ENCODE measurements around the gene AMY1A.
"Not testable (repeated sequence)": the region's sequence is repeated elsewhere in the genome, so short reads cannot be mapped to it uniquely, and the experiment has no call there.

Gene AMY1A

GRCh38 chr1:103655460-103655859 lies at the start of gene AMY1A:
TSS of gene AMY1A (plus strand) at chr1:103655760. CDS start at chr1:103656331, 571 bp downstream.
- DNase-seq (ENCODE audit: low spot score) = not testable (repeated sequence)

- no peak for DNase-seq (ENCODE audit: low spot score)
Measured at GRCh38 chr1:103616362-103616761, 39.2 kb upstream of the AMY1A start.

GRCh38 chr1:103616994-103617477 lies 38.5 kb upstream of the AMY1A start, which contains the start of gene AMY2A:
TSS of gene AMY2A (plus strand) at chr1:103617427. CDS start at chr1:103617441, 14 bp downstream.
- not testable (repeated sequence) for DNase-seq (ENCODE audit: low spot score)

- DNase-seq (ENCODE audit: low spot score) = not testable (repeated sequence)
Measured at GRCh38 chr1:103627436-103627835, 28.1 kb upstream of the AMY1A start.

- DNase-seq (ENCODE audit: low spot score) = not testable (repeated sequence)
Measured at GRCh38 chr1:103641194-103641593, 14.4 kb upstream of the AMY1A start.

- DNase-seq (ENCODE audit: low spot score) = not testable (repeated sequence)
Measured at GRCh38 chr1:103643908-103644307, 11.7 kb upstream of the AMY1A start.

GRCh38 chr1:103650305-103650704 lies 5.3 kb upstream of the AMY1A start:
- not testable (repeated sequence) for DNase-seq (ENCODE audit: low spot score)

GRCh38 chr1:103650889-103651288 lies 4.7 kb upstream of the AMY1A start:
- DNase-seq (ENCODE audit: low spot score) = not testable (repeated sequence)

GRCh38 chr1:103654133-103654532 lies 1.4 kb upstream of the AMY1A start:
- DNase-seq (ENCODE audit: low spot score) = not testable (repeated sequence)

GRCh38 chr1:103676335-103676734 lies 20.8 kb downstream of the AMY1A start:
- DNase-seq (ENCODE audit: low spot score) = not testable (repeated sequence)

- not testable (repeated sequence) for DNase-seq (ENCODE audit: low spot score)
Measured at GRCh38 chr1:103696110-103696509, 40.5 kb downstream of the AMY1A start, which contains the start of gene AMY1B. TSS of gene AMY1B (minus strand) at chr1:103696210. CDS start at chr1:103695639, 571 bp downstream.

GRCh38 chr1:103697430-103697829 lies 41.9 kb downstream of the AMY1A start:
- not testable (repeated sequence) for DNase-seq (ENCODE audit: low spot score)

GRCh38 chr1:103700669-103701068 lies 45.1 kb downstream of the AMY1A start:
- DNase-seq (ENCODE audit: low spot score) = not testable (repeated sequence)

- DNase-seq (ENCODE audit: low spot score) = not testable (repeated sequence)
Measured at GRCh38 chr1:103701256-103701655, 45.7 kb downstream of the AMY1A start.

- DNase-seq (ENCODE audit: low spot score) = not testable (repeated sequence)
Measured at GRCh38 chr1:103707670-103708069, 52.1 kb downstream of the AMY1A start.

- not testable (repeated sequence) for DNase-seq (ENCODE audit: low spot score)
Measured at GRCh38 chr1:103710381-103710780, 54.8 kb downstream of the AMY1A start.

All from Ammon's horn (tissue), 1 donor.